Measurements from ENCODE around the gene C1QBP. TPM values are rescaled to one million over a fixed set of nuclear protein-coding genes. Genes with fewer than 3 reads are reported as not detected.
"Not testable (repeated sequence)": the region's sequence is repeated elsewhere in the genome, so short reads cannot be mapped to it uniquely, and the experiment has no call there.

The C1QBP gene
- total RNA-seq, 1 donor from 2014 or later, result 246 TPM

- DNase-seq, result no peak
Measured at GRCh38 chr17:5431949-5432556, 6.9 kb downstream of the C1QBP start.

- not testable (repeated sequence) for DNase-seq
Measured at GRCh38 chr17:5431234-5431633, 7.7 kb downstream of the C1QBP start.

GRCh38 chr17:5430413-5430999 is 8.4 kb downstream of the C1QBP start:
- DNase-seq, result no peak

GRCh38 chr17:5429191-5429887 is 9.6 kb downstream of the C1QBP start:
- DNase-seq, result peak; percentile 12

- no peak for DNase-seq
Measured at GRCh38 chr17:5425826-5426225, 13.1 kb downstream of the C1QBP start.

- no peak for DNase-seq
Measured at GRCh38 chr17:5424909-5425308, 14.0 kb downstream of the C1QBP start.

GRCh38 chr17:5422505-5422904 is 16.4 kb downstream of the C1QBP start:
- peak; percentile 21 for DNase-seq

- peak; percentile 89 for DNase-seq
Measured at GRCh38 chr17:5419959-5420653, 18.8 kb downstream of the C1QBP start, which contains the start of gene RPAIN. TSS of gene RPAIN (plus strand) at chr17:5420182. CDS start at chr17:5420211, 29 bp downstream.

GRCh38 chr17:5419356-5419958 is 19.5 kb downstream of the C1QBP start, which contains the start of gene NUP88:
TSS of gene NUP88 (minus strand) at chr17:5419662. CDS start at chr17:5419650, 12 bp downstream.
- DNase-seq, result peak; percentile 99

- DNase-seq, result peak; percentile 83
Measured at GRCh38 chr17:5418858-5419355, 20.0 kb downstream of the C1QBP start.

- DNase-seq, result no peak
Measured at GRCh38 chr17:5416901-5417300, 22.1 kb downstream of the C1QBP start.

GRCh38 chr17:5413682-5414081 is 25.3 kb downstream of the C1QBP start:
- peak; percentile 75 for DNase-seq

GRCh38 chr17:5410594-5411272 is 28.2 kb downstream of the C1QBP start:
- DNase-seq, result no peak

GRCh38 chr17:5408186-5408585 is 30.8 kb downstream of the C1QBP start:
- no peak for DNase-seq

- DNase-seq, result no peak
Measured at GRCh38 chr17:5405400-5405799, 33.6 kb downstream of the C1QBP start.

- DNase-seq, result no peak
Measured at GRCh38 chr17:5399767-5400166, 39.2 kb downstream of the C1QBP start.

- no peak for DNase-seq
Measured at GRCh38 chr17:5396612-5397011, 42.3 kb downstream of the C1QBP start.

- no peak for DNase-seq
Measured at GRCh38 chr17:5391678-5392077, 47.3 kb downstream of the C1QBP start.

Measured in dermis blood vessel endothelial cell (primary cell).